ENCODE data around the gene RGS3.

The RGS3 gene

GRCh38 chr9:113631871-113632665 is 168.5 kb downstream of the RGS3 start:
- DNase-seq (ENCODE audit: low read depth), result peak; percentile 54
- no peak overlapping the region for H3K4me3 ChIP-seq (ENCODE audit: low read length)

GRCh38 chr9:113632776-113633590 is 169.5 kb downstream of the RGS3 start:
- H3K4me3 ChIP-seq (ENCODE audit: low read length), result no peak overlapping the region
- peak; percentile 45 for DNase-seq (ENCODE audit: low read depth)
- no peak for TF ChIP-seq CTCF (conservative IDR thresholded peaks at IDR 0.05; ENCODE audit: low read length)

More at GRCh38 chr9:113631871-113632665, 168.5 kb downstream of the RGS3 start:
- TF ChIP-seq CTCF (conservative IDR thresholded peaks at IDR 0.05; ENCODE audit: low read length), result no peak

- no peak for TF ChIP-seq CTCF (conservative IDR thresholded peaks at IDR 0.05; ENCODE audit: low read length)
- DNase-seq (ENCODE audit: low read depth), result no peak
- H3K4me3 ChIP-seq (ENCODE audit: low read length), result no peak overlapping the region
Measured at GRCh38 chr9:113633782-113634595, 170.5 kb downstream of the RGS3 start.

- TF ChIP-seq CTCF (conservative IDR thresholded peaks at IDR 0.05; ENCODE audit: low read length), result no peak
- H3K4me3 ChIP-seq (ENCODE audit: low read length), result no peak overlapping the region
- no peak for DNase-seq (ENCODE audit: low read depth)
Measured at GRCh38 chr9:113634596-113635515, 171.3 kb downstream of the RGS3 start.

- no peak overlapping the region for H3K4me3 ChIP-seq (ENCODE audit: low read length)
- no peak for DNase-seq (ENCODE audit: low read depth)
- no peak for TF ChIP-seq CTCF (conservative IDR thresholded peaks at IDR 0.05; ENCODE audit: low read length)
Measured at GRCh38 chr9:113635586-113635985, 172.1 kb downstream of the RGS3 start.

GRCh38 chr9:113636165-113636564 is 172.6 kb downstream of the RGS3 start:
- no peak overlapping the region for H3K4me3 ChIP-seq (ENCODE audit: low read length)
- DNase-seq (ENCODE audit: low read depth), result no peak
- no peak for TF ChIP-seq CTCF (conservative IDR thresholded peaks at IDR 0.05; ENCODE audit: low read length)
